Lung (tissue), 12 donors: ENCODE data around the gene VGF. TPM values are rescaled to one million over a fixed set of nuclear protein-coding genes. Genes with fewer than 3 reads are reported as not detected.

Experiments used
- ATAC-seq: fragments of 200-7000 bp; cut with Tn5 transposase; one replicate; pipeline ENCODE4 v1.9.1; 2020; ENCODE audit warnings: moderate number of reproducible peaks; ENCODE audit not compliant: insufficient read depth, low FRiP score
- DNase-seq, 3 donors: peaks; one replicate each; pipeline ENCODE4 v3.0.0-alpha.2; 2013 to 2017
- H3K27ac ChIP-seq, 2 donors: one replicate each; pipeline ENCODE4 v1.5.1; 2013; ENCODE audit warnings: mild to moderate bottlenecking in 2 of 2, moderate library complexity in 2 of 2, control low read depth in 1 of 2, inconsistent platforms in 1 of 2, low read depth in 1 of 2, low read length in 1 of 2
- H3K27me3 ChIP-seq, 3 donors: one replicate each; pipeline ENCODE4 v1.5.1; 2013; ENCODE audit warnings: low read length in 2 of 3; ENCODE audit not compliant: control insufficient read depth in 3 of 3, insufficient read depth in 3 of 3
- H3K36me3 ChIP-seq, 4 donors: one replicate each; pipeline ENCODE4 v1.5.1; 2013; ENCODE audit warnings: low read length in 4 of 4, mild to moderate bottlenecking in 1 of 4, moderate library complexity in 1 of 4; ENCODE audit not compliant: control insufficient read depth in 4 of 4, insufficient read depth in 4 of 4
- H3K4me1 ChIP-seq, 5 donors: one replicate each; pipeline ENCODE4 v1.5.1; 2013; ENCODE audit warnings: low read length in 5 of 5, mild to moderate bottlenecking in 2 of 5, moderate library complexity in 1 of 5; ENCODE audit not compliant: control insufficient read depth in 5 of 5, insufficient read depth in 5 of 5
- H3K4me3 ChIP-seq: one replicate; pipeline ENCODE4 v1.5.1; 2013; ENCODE audit warnings: mild to moderate bottlenecking, control low read depth, moderate library complexity
- H3K9ac ChIP-seq, 2 donors: one replicate each; pipeline ENCODE4 v1.5.1; 2013; ENCODE audit warnings: low read length in 2 of 2, control low read depth in 1 of 2; ENCODE audit not compliant: insufficient read depth in 1 of 2
- H3K9me3 ChIP-seq, 4 donors: one replicate each; pipeline ENCODE4 v1.5.1; 2013; ENCODE audit warnings: low read length in 3 of 4, mild to moderate bottlenecking in 1 of 4, moderate library complexity in 1 of 4; ENCODE audit not compliant: control insufficient read depth in 4 of 4, insufficient read depth in 3 of 4
- WGBS, 2 donors: extraction: QIAGEN DNeasy Blood & Tissue Kit; methylation state at CpG; one replicate each; pipeline ENCODE4 v1.1.7; 2013; 5-methylcytosine and 5-hydroxymethylcytosine counted together
- polyA plus RNA-seq, 2 donors: library from polyadenylated mRNA; stranded (reverse); fragments of 200-250 nt; gene quantifications; one replicate each; pipeline ENCODE4 v1.2.1, GENCODE V29; 2013
- total RNA-seq, 2 donors: library from RNA; depleted of rRNA in 1 of 2; stranded (reverse); fragments of >200 nt in 1 of 2; gene quantifications; one replicate each; pipeline ENCODE4 v1.2.1, GENCODE V29; 2014 to 2021
- TF ChIP-seq, protein P1 (sequence below): IDR thresholded peaks from 2 replicates; pipeline ENCODE4 v1.5.1; 2012; ENCODE audit warnings: mild to moderate bottlenecking; ENCODE audit errors: control extremely low read depth, extremely low read depth
- donor health status: control.
- donor health status: control.
- donor health status: Bipolar disorder and iron deficiency.
- donor health status: healthy.
- donor health status: DM: yes; HTN: yes; CAD: no.

The VGF gene
- total and polyA plus RNA-seq, 4 donors = 0.08 to 1.4 (median 0.42) TPM

- Histone ChIP-seq H3K27ac (peak within 1 kb of the TSS; percentile 72 to 79), H3K9me3 (no peaks in the 10 kb centered on the region), H3K27me3 (no peaks in the 10 kb centered on the region), H3K36me3 (peaks cover 0 to 3% (median 1%) of the 10 kb centered on the region in 4 donors), H3K9ac (peak within 1 kb of the TSS in 1 of 2 donors; percentile 38), H3K4me1 (peaks cover 9 to 31% (median 20%) of the 10 kb centered on the region in 5 donors), H3K4me3 (peak within 1 kb of the TSS; percentile 50)
- DNase-seq (peak; percentile 95 to 97 (median 96)), ATAC-seq (peak; percentile 85)
- TF ChIP-seq, protein P1, sequence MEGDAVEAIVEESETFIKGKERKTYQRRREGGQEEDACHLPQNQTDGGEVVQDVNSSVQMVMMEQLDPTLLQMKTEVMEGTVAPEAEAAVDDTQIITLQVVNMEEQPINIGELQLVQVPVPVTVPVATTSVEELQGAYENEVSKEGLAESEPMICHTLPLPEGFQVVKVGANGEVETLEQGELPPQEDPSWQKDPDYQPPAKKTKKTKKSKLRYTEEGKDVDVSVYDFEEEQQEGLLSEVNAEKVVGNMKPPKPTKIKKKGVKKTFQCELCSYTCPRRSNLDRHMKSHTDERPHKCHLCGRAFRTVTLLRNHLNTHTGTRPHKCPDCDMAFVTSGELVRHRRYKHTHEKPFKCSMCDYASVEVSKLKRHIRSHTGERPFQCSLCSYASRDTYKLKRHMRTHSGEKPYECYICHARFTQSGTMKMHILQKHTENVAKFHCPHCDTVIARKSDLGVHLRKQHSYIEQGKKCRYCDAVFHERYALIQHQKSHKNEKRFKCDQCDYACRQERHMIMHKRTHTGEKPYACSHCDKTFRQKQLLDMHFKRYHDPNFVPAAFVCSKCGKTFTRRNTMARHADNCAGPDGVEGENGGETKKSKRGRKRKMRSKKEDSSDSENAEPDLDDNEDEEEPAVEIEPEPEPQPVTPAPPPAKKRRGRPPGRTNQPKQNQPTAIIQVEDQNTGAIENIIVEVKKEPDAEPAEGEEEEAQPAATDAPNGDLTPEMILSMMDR = no peak
- WGBS, 2 donors = 4 to 5% methylated on average over 22 of the region's 22 CpGs
These were observed 38.5 kb downstream of the VGF start, which contains the start of gene SERPINE1 for GRCh38 chr7:101126651-101127459. SERPINE1 (plus strand) TSS chr7:101127104; CDS start chr7:101128394, 1,290 bp downstream.

DNA sequence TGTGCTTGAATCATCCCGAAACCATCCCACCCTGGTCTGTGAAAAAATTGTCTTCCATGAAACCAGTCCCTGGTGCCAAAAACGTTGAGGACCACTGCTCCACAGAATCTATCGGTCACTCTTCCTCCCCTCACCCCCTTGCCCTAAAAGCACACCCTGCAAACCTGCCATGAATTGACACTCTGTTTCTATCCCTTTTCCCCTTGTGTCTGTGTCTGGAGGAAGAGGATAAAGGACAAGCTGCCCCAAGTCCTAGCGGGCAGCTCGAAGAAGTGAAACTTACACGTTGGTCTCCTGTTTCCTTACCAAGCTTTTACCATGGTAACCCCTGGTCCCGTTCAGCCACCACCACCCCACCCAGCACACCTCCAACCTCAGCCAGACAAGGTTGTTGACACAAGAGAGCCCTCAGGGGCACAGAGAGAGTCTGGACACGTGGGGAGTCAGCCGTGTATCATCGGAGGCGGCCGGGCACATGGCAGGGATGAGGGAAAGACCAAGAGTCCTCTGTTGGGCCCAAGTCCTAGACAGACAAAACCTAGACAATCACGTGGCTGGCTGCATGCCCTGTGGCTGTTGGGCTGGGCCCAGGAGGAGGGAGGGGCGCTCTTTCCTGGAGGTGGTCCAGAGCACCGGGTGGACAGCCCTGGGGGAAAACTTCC, 39.2 kb downstream of the VGF start:
- no peak for ATAC-seq
- Histone ChIP-seq H3K4me3 (no peak overlapping the region), H3K27me3 (no peaks in the 10 kb centered on the region), H3K27ac (peak overlapping the region; percentile 72 to 79), H3K36me3 (peaks cover 0 to 3% (median 0%) of the 10 kb centered on the region in 4 donors), H3K9ac (no peak overlapping the region), H3K9me3 (no peaks in the 10 kb centered on the region), H3K4me1 (peaks cover 9 to 34% (median 20%) of the 10 kb centered on the region in 5 donors)
- DNase-seq = peak; percentile 61 to 63 (median 62)
- 27 to 40% methylated on average over 15 of the region's 15 CpGs for WGBS, 2 donors
- TF ChIP-seq, protein P1 = no peak

- Histone ChIP-seq H3K36me3 (peaks cover 0 to 3% (median 0%) of the 10 kb centered on the region in 4 donors), H3K4me3 (no peak overlapping the region), H3K27ac (peak overlapping the region; percentile 36 to 94), H3K27me3 (no peaks in the 10 kb centered on the region), H3K4me1 (peaks cover 9 to 31% (median 20%) of the 10 kb centered on the region in 5 donors), H3K9ac (no peak overlapping the region), H3K9me3 (no peaks in the 10 kb centered on the region)
- ATAC-seq (no peak), DNase-seq (peak; percentile 53 to 79 (median 75))
- 19 to 32% methylated on average over 7 of the region's 7 CpGs for WGBS, 2 donors
- TF ChIP-seq, protein P1 = no peak
These were observed 40.9 kb downstream of the VGF start for GRCh38 chr7:101124376-101125056.
